HAP-1 (cell line): Measurements from ENCODE around the gene KIAA0586.
"Not testable (repeated sequence)": the region's sequence is repeated elsewhere in the genome, so short reads cannot be mapped to it uniquely, and the experiment has no call there.

Experiments
- DNase-seq, 2 experiments: peaks; one replicate each; pipeline ENCODE4 v3.0.0-alpha.2; 2016 to 2020; ENCODE audit warnings: low spot score in 2 of 2
- H3K27me3 ChIP-seq: fragments of 250-450 bp; sonication (Bioruptor Pico); 2 replicates; pipeline ENCODE4 v1.5.1; 2020; ENCODE audit warnings: low read depth, mild to moderate bottlenecking, moderate library complexity
- H3K36me3 ChIP-seq: fragments of 250-450 bp; sonication (Bioruptor Pico); replicated peaks from 2 replicates; pipeline ENCODE4 v1.5.1; 2020; ENCODE audit warnings: mild to moderate bottlenecking
- H3K4me1 ChIP-seq: fragments of 250-450 bp; sonication (Bioruptor Pico); 2 replicates; pipeline ENCODE4 v1.5.1; 2020; ENCODE audit warnings: mild to moderate bottlenecking
- H3K4me3 ChIP-seq: fragments of 250-450 bp; sonication (Bioruptor Pico); 2 replicates; pipeline ENCODE4 v1.5.1; 2020; ENCODE audit warnings: mild to moderate bottlenecking, moderate library complexity
- H3K9me3 ChIP-seq: fragments of 250-450 bp; sonication (Bioruptor Pico); 2 replicates; pipeline ENCODE4 v1.5.1; 2020; ENCODE audit warnings: mild to moderate bottlenecking, moderate library complexity
- in situ Hi-C: fragments of 300-500 bp; cut with MboI; formaldehyde crosslinking; loops from 3 replicates; pipeline ENCODE4 v1.14.3; 2020; ENCODE audit warnings: low sequenced_read_pairs, inconsistent platforms, mixed read lengths

KIAA0586 gene

GRCh38 chr14:58427281-58428117, at the start of gene KIAA0586, which contains the start of gene TIMM9:
Gene KIAA0586 (plus strand): TSS chr14:58427719. CDS start chr14:58428265, 546 bp downstream.
Gene TIMM9 (minus strand): TSS chr14:58427531. CDS start chr14:58411945, 15,586 bp downstream.
- H3K27me3 ChIP-seq, result no peaks in the 10 kb centered on the region
- DNase-seq, result peak; percentile 97 to 98
- H3K4me1 ChIP-seq, result peaks cover 4% of the 10 kb centered on the region; the same call in 1 of the 2 replicates
- H3K4me3 ChIP-seq, result peak within 1 kb of the TSS; percentile 66
- H3K36me3 ChIP-seq, result peaks cover 28% of the 10 kb centered on the region
- H3K9me3 ChIP-seq, result no peaks in the 10 kb centered on the region
- in situ Hi-C loops, result no loop called here

- Histone ChIP-seq H3K4me1 (peaks cover 9% of the 10 kb centered on the region), H3K4me3 (no peak overlapping the region), H3K9me3 (no peaks in the 10 kb centered on the region), H3K36me3 (no peaks in the 10 kb centered on the region), H3K27me3 (no peaks in the 10 kb centered on the region)
- no peak for DNase-seq
- in situ Hi-C loops, result no loop called here
Measured at GRCh38 chr14:58390830-58391229, 36.7 kb upstream of the KIAA0586 start.

GRCh38 chr14:58395562-58395811, 32.0 kb upstream of the KIAA0586 start:
- Histone ChIP-seq H3K4me3 (peak overlapping the region; percentile 27), H3K9me3 (no peaks in the 10 kb centered on the region), H3K4me1 (peaks cover 20% of the 10 kb centered on the region), H3K27me3 (no peaks in the 10 kb centered on the region), H3K36me3 (no peaks in the 10 kb centered on the region)
- DNase-seq, result no peak
- in situ Hi-C loops, result no loop called here

- peaks cover 19% of the 10 kb centered on the region for H3K4me1 ChIP-seq
- H3K27me3 ChIP-seq, result no peaks in the 10 kb centered on the region
- in situ Hi-C loops, result no loop called here
- no peaks in the 10 kb centered on the region for H3K9me3 ChIP-seq
- peak within 1 kb of the TSS; percentile 27 for H3K4me3 ChIP-seq
- peak; percentile 78 to 84 for DNase-seq
- H3K36me3 ChIP-seq, result no peaks in the 10 kb centered on the region
Measured at GRCh38 chr14:58395812-58396788, 31.4 kb upstream of the KIAA0586 start, which contains the start of gene TOMM20L. Gene TOMM20L (plus strand): TSS chr14:58395930. CDS start chr14:58395958, 28 bp downstream.

- in situ Hi-C loops, result no loop called here
Measured at GRCh38 chr14:58397156-58397555, 30.4 kb upstream of the KIAA0586 start.

GRCh38 chr14:58398495-58398894, 29.0 kb upstream of the KIAA0586 start:
- Histone ChIP-seq H3K9me3 (no peaks in the 10 kb centered on the region), H3K4me1 (peaks cover 17% of the 10 kb centered on the region), H3K36me3 (0 out of 2 replicates have a peak, but pooled peaks cover 3% of the 10 kb centered on the region), H3K27me3 (no peaks in the 10 kb centered on the region), H3K4me3 (no peak overlapping the region)
- DNase-seq, result no peak
- in situ Hi-C loops, result no loop called here

More at GRCh38 chr14:58397156-58397555, 30.4 kb upstream of the KIAA0586 start:
- no peaks in the 10 kb centered on the region for H3K27me3 ChIP-seq
- H3K9me3 ChIP-seq, result no peaks in the 10 kb centered on the region
- no peak overlapping the region for H3K4me3 ChIP-seq
- H3K36me3 ChIP-seq, result no peaks in the 10 kb centered on the region
- DNase-seq, result no peak
- H3K4me1 ChIP-seq, result peaks cover 17% of the 10 kb centered on the region

- H3K4me1 ChIP-seq, result peaks cover 17% of the 10 kb centered on the region
- in situ Hi-C loops, result no loop called here
- H3K27me3 ChIP-seq, result no peaks in the 10 kb centered on the region
- 0 out of 2 replicates have a peak, but pooled peaks cover 3% of the 10 kb centered on the region for H3K36me3 ChIP-seq
- H3K4me3 ChIP-seq, result no peak overlapping the region
- DNase-seq, result no peak
- H3K9me3 ChIP-seq, result no peaks in the 10 kb centered on the region
Measured at GRCh38 chr14:58398895-58399294, 28.6 kb upstream of the KIAA0586 start.

GRCh38 chr14:58401587-58401986, 25.9 kb upstream of the KIAA0586 start:
- no peak for DNase-seq
- in situ Hi-C loops, result no loop called here

GRCh38 chr14:58408681-58409215, 18.8 kb upstream of the KIAA0586 start:
- Histone ChIP-seq H3K36me3 (peaks cover 70% of the 10 kb centered on the region), H3K4me1 (no peaks in the 10 kb centered on the region), H3K9me3 (no peaks in the 10 kb centered on the region), H3K4me3 (no peak overlapping the region), H3K27me3 (no peaks in the 10 kb centered on the region)
- in situ Hi-C loops, result no loop called here
- no peak for DNase-seq

More at GRCh38 chr14:58401587-58401986, 25.9 kb upstream of the KIAA0586 start:
- H3K27me3 ChIP-seq, result no peaks in the 10 kb centered on the region
- H3K36me3 ChIP-seq, result peaks cover 11% of the 10 kb centered on the region; the same call in 1 of the 2 replicates
- H3K4me3 ChIP-seq, result no peak overlapping the region
- H3K4me1 ChIP-seq, result peaks cover 4% of the 10 kb centered on the region
- no peaks in the 10 kb centered on the region for H3K9me3 ChIP-seq

- in situ Hi-C loops, result no loop called here
- no peaks in the 10 kb centered on the region for H3K9me3 ChIP-seq
- no peak for DNase-seq
- no peaks in the 10 kb centered on the region for H3K27me3 ChIP-seq
- peaks cover 71% of the 10 kb centered on the region for H3K36me3 ChIP-seq
- H3K4me3 ChIP-seq, result no peak overlapping the region
- H3K4me1 ChIP-seq, result no peaks in the 10 kb centered on the region
Measured at GRCh38 chr14:58414845-58415244, 12.7 kb upstream of the KIAA0586 start.

GRCh38 chr14:58415636-58416547, 11.6 kb upstream of the KIAA0586 start:
- Histone ChIP-seq H3K4me1 (no peaks in the 10 kb centered on the region), H3K36me3 (peaks cover 64% of the 10 kb centered on the region), H3K9me3 (no peaks in the 10 kb centered on the region), H3K27me3 (no peaks in the 10 kb centered on the region), H3K4me3 (no peak overlapping the region)
- in situ Hi-C loops, result no loop called here
- DNase-seq, result no peak

GRCh38 chr14:58416934-58417333, 10.6 kb upstream of the KIAA0586 start:
- DNase-seq, H3K4me1 ChIP-seq, H3K9me3 ChIP-seq, in situ Hi-C loops, H3K27me3 ChIP-seq, H3K4me3 ChIP-seq: not testable (repeated sequence)
- H3K36me3 ChIP-seq, result peaks cover 67% of the 10 kb centered on the region
